Thymus (tissue), 11 donors: ENCODE data around the gene RAPGEF1. TPM values are rescaled to one million over a fixed set of nuclear protein-coding genes. Genes with fewer than 3 reads are reported as not detected.
A peak's percentile ranks its signal among the peaks of the same experiment; 100 is the strongest.
"Not testable (repeated sequence)": the region's sequence is repeated elsewhere in the genome, so short reads cannot be mapped to it uniquely, and the experiment has no call there.

Source experiments
- DNase-seq, 9 donors: peaks; one replicate each; pipeline ENCODE4 v3.0.0-alpha.2; 2013; ENCODE audit warnings: low spot score in 9 of 9, low read depth in 6 of 9, missing footprints in 1 of 9
- H3K27ac ChIP-seq, 2 donors: one replicate each; pipeline ENCODE4 v1.5.1; 2013; ENCODE audit warnings: control low read depth in 1 of 2, low read depth in 1 of 2, low read length in 1 of 2, mild to moderate bottlenecking in 1 of 2, moderate library complexity in 1 of 2
- H3K27me3 ChIP-seq, 2 donors: one replicate each; pipeline ENCODE4 v1.5.1; 2013; ENCODE audit warnings: low read length in 1 of 2; ENCODE audit not compliant: control insufficient read depth in 2 of 2, insufficient read depth in 1 of 2
- H3K36me3 ChIP-seq, 2 donors: one replicate each; pipeline ENCODE4 v1.5.1; 2013; ENCODE audit warnings: low read length in 1 of 2, mild to moderate bottlenecking in 1 of 2, moderate library complexity in 1 of 2; ENCODE audit not compliant: control insufficient read depth in 2 of 2, insufficient read depth in 2 of 2
- H3K4me1 ChIP-seq, 2 donors: one replicate each; pipeline ENCODE4 v1.5.1; 2013; ENCODE audit warnings: low read length in 2 of 2; ENCODE audit not compliant: control insufficient read depth in 2 of 2, insufficient read depth in 2 of 2
- H3K4me3 ChIP-seq, 2 donors: one replicate each; pipeline ENCODE4 v1.5.1; 2013; ENCODE audit warnings: low read length in 2 of 2, control low read depth in 1 of 2, mild to moderate bottlenecking in 1 of 2
- H3K9me3 ChIP-seq, 2 donors: one replicate each; pipeline ENCODE4 v1.5.1; 2013; ENCODE audit warnings: low read length in 1 of 2, mild to moderate bottlenecking in 1 of 2; ENCODE audit not compliant: control insufficient read depth in 2 of 2, insufficient read depth in 1 of 2
- WGBS: extraction: QIAGEN DNeasy Blood & Tissue Kit; methylation state at CpG from one replicate; pipeline ENCODE4 v1.1.7; 2013; 5-methylcytosine and 5-hydroxymethylcytosine counted together
- polyA plus RNA-seq: library from polyadenylated mRNA; stranded (reverse); fragments of 200-250 nt; gene quantifications from one replicate; pipeline ENCODE4 v1.2.3, GENCODE V29; 2013
- total RNA-seq: library from RNA; stranded (reverse); fragments of 120-200 nt; gene quantifications from one replicate; pipeline ENCODE4 v1.2.4, GENCODE V29; 2013
- donor health status: healthy.

RAPGEF1 gene
- total and polyA plus RNA-seq, 2 donors: 21.6 to 25.9 TPM

- H3K4me3 ChIP-seq: no peak overlapping the region
- no peak for DNase-seq
- H3K36me3 ChIP-seq: peaks cover 7 to 18% of the 10 kb centered on the region in 2 donors
- no peaks in the 10 kb centered on the region for H3K9me3 ChIP-seq
- no peaks in the 10 kb centered on the region for H3K27me3 ChIP-seq
- peaks cover 8 to 24% of the 10 kb centered on the region in 2 donors for H3K4me1 ChIP-seq
- 97% methylated on average over 14 of the region's 14 CpGs for WGBS
- no peak overlapping the region for H3K27ac ChIP-seq
Measured at GRCh38 chr9:131717719-131718460, 22.0 kb downstream of the RAPGEF1 start.

GRCh38 chr9:131715906-131716305 is 24.0 kb downstream of the RAPGEF1 start:
- peaks cover 3 to 17% of the 10 kb centered on the region in 2 donors for H3K4me1 ChIP-seq
- H3K9me3 ChIP-seq: no peaks in the 10 kb centered on the region
- peaks cover 6 to 11% of the 10 kb centered on the region in 2 donors for H3K36me3 ChIP-seq
- DNase-seq: no peak
- no peak overlapping the region for H3K27ac ChIP-seq
- H3K27me3 ChIP-seq: no peaks in the 10 kb centered on the region
- H3K4me3 ChIP-seq: no peak overlapping the region
- WGBS: 96% methylated on average over 5 of the region's 5 CpGs

- Histone ChIP-seq H3K9me3 (no peaks in the 10 kb centered on the region), H3K27ac (no peak overlapping the region), H3K27me3 (no peaks in the 10 kb centered on the region), H3K36me3 (peaks cover 5 to 14% of the 10 kb centered on the region in 2 donors), H3K4me1 (peaks cover 4 to 17% of the 10 kb centered on the region in 2 donors), H3K4me3 (no peak overlapping the region)
- DNase-seq: no peak
- WGBS: 97% methylated on average over 9 of the region's 9 CpGs
Measured at GRCh38 chr9:131714821-131715220, 25.1 kb downstream of the RAPGEF1 start.

- Histone ChIP-seq H3K27ac (peak overlapping the region; percentile 15 to 46), H3K36me3 (peaks cover 5 to 15% of the 10 kb centered on the region in 2 donors), H3K4me3 (no peak overlapping the region), H3K9me3 (no peaks in the 10 kb centered on the region), H3K4me1 (peaks cover 4 to 22% of the 10 kb centered on the region in 2 donors), H3K27me3 (no peaks in the 10 kb centered on the region)
- 93% methylated on average over 10 of the region's 10 CpGs for WGBS
- DNase-seq: no peak
Measured at GRCh38 chr9:131714161-131714646, 25.7 kb downstream of the RAPGEF1 start.

GRCh38 chr9:131713016-131713415 is 26.9 kb downstream of the RAPGEF1 start:
- Histone ChIP-seq H3K27ac (no peak overlapping the region), H3K36me3 (peaks cover 3 to 15% of the 10 kb centered on the region in 2 donors), H3K4me3 (no peak overlapping the region), H3K27me3 (no peaks in the 10 kb centered on the region), H3K9me3 (no peaks in the 10 kb centered on the region), H3K4me1 (peaks cover 7 to 28% of the 10 kb centered on the region in 2 donors)
- WGBS: 96% methylated on average over 8 of the region's 8 CpGs
- DNase-seq: no peak

GRCh38 chr9:131712151-131712716 is 27.6 kb downstream of the RAPGEF1 start:
- Histone ChIP-seq H3K36me3 (peaks cover 0 to 13% of the 10 kb centered on the region in 2 donors), H3K4me1 (peaks cover 8 to 28% of the 10 kb centered on the region in 2 donors), H3K27me3 (no peaks in the 10 kb centered on the region), H3K4me3 (no peak overlapping the region), H3K9me3 (no peaks in the 10 kb centered on the region), H3K27ac (no peak overlapping the region)
- 96% methylated on average over 10 of the region's 10 CpGs for WGBS
- DNase-seq: no peak

- no peaks in the 10 kb centered on the region for H3K9me3 ChIP-seq
- peaks cover 0 to 4% of the 10 kb centered on the region in 2 donors for H3K36me3 ChIP-seq
- H3K4me1 ChIP-seq: peaks cover 24 to 46% of the 10 kb centered on the region in 2 donors
- peak overlapping the region; percentile 63 to 69 for H3K27ac ChIP-seq
- DNase-seq: peak in 1 of 9 donors; percentile 43
- H3K4me3 ChIP-seq: no peak overlapping the region
- 77% methylated on average over 10 of the region's 10 CpGs for WGBS
- no peaks in the 10 kb centered on the region for H3K27me3 ChIP-seq
Measured at GRCh38 chr9:131709771-131710431, 30.0 kb downstream of the RAPGEF1 start.

GRCh38 chr9:131709010-131709770 is 30.7 kb downstream of the RAPGEF1 start:
- not testable (repeated sequence) for H3K36me3 ChIP-seq, H3K4me3 ChIP-seq, H3K27me3 ChIP-seq, DNase-seq, H3K9me3 ChIP-seq
- Histone ChIP-seq H3K4me1 (peaks cover 32 to 53% of the 10 kb centered on the region in 2 donors), H3K27ac (peak overlapping the region; percentile 63 to 69)
- 94% methylated on average over 14 of the region's 14 CpGs for WGBS
